HepG2 (cell line): ENCODE measurements around the gene SP9. TPM values are rescaled to one million over a fixed set of nuclear protein-coding genes. Genes with fewer than 3 reads are reported as not detected.

Source experiments
- ATAC-seq: fragments of 200-7000 bp; cut with Tn5 transposase; 3 replicates; pipeline ENCODE4 v1.9.1; 2020; ENCODE audit warnings: mild to moderate bottlenecking, moderate library complexity
- BruUV-seq: library from RNA; stranded (reverse); fragments of 400-500 nt; replicated peaks from 2 replicates; lab custom pipeline; 2021; lab: Mats Ljungman, UMichigan
- CTCF ChIA-PET: fragments of 300-600 bp; formaldehyde crosslinking; extraction: SDS; loops from one replicate; lab custom pipeline; 2021; ENCODE audit warnings: low total read pairs, inconsistent platforms, low intra/inter-chr PET ratio; lab: Yijun Ruan, JAX
- POLR2A ChIA-PET: fragments of 350-600 bp; sonication (Branson Sonifier 250); formaldehyde crosslinking; loops from one replicate; lab custom pipeline; 2020; ENCODE audit warnings: antibody characterized with exemption, inconsistent platforms; lab: Yijun Ruan, JAX
- DNase-seq: peaks from one replicate; pipeline ENCODE4 v3.0.0-alpha.2; 2015; ENCODE audit warnings: low spot score
- FAIRE-seq: peaks from 3 replicates; lab custom pipeline; 2011; peaks lifted over from hg19 to GRCh38; lab: Jason Lieb, UNC
- H2AFZ ChIP-seq: one replicate; pipeline ENCODE4 v1.6.1; 2011; ENCODE audit warnings: low read length, inconsistent platforms
- H3K27ac ChIP-seq: fragments of 300-600 bp; 3 replicates; pipeline ENCODE4 v1.8.0; 2011; ENCODE audit warnings: mixed run types, mild to moderate bottlenecking, mixed read lengths, low read length, inconsistent platforms; ENCODE audit not compliant: insufficient read depth; ENCODE audit errors: extremely low read length
- H3K27me3 ChIP-seq, 2 experiments: fragments of 200-600 bp in 1 of 2; 2 replicates in 1 of 2; 3 replicates in 1 of 2; pipeline versions ENCODE4 v1.6.0 to v1.8.0; 2011; ENCODE audit warnings: low read length in 2 of 2, mild to moderate bottlenecking in 2 of 2, moderate library complexity in 2 of 2, inconsistent platforms in 1 of 2; ENCODE audit not compliant: insufficient read depth in 2 of 2, control insufficient read depth in 1 of 2
- H3K36me3 ChIP-seq, 2 experiments: fragments of 200-600 bp in 1 of 2; replicated peaks in 1 of 2; 2 replicates in 1 of 2; 3 replicates in 1 of 2; pipeline versions ENCODE4 v1.5.1 to v1.8.0; 2011; ENCODE audit warnings: low read length in 2 of 2, inconsistent platforms in 1 of 2; ENCODE audit not compliant: insufficient read depth in 2 of 2, control insufficient read depth in 1 of 2
- H3K4me1 ChIP-seq: 2 replicates; pipeline ENCODE4 v1.5.1; 2012; ENCODE audit warnings: low read length, inconsistent platforms; ENCODE audit not compliant: insufficient read depth
- H3K4me2 ChIP-seq: 2 replicates; pipeline ENCODE4 v1.6.0; 2011; ENCODE audit warnings: low read depth, low read length, inconsistent platforms
- H3K4me3 ChIP-seq, 3 experiments: fragments of 200-600 bp in 1 of 3; sonication (generic), shearing (Covaris generic) in 1 of 3; replicated peaks in 1 of 3; 2 replicates each; pipeline ENCODE4 v1.5.1; 2011 to 2016; ENCODE audit warnings: low read length in 3 of 3, inconsistent platforms in 2 of 3, low read depth in 2 of 3, mild to moderate bottlenecking in 2 of 3, control low read depth in 1 of 3, mixed read lengths in 1 of 3; ENCODE audit not compliant: insufficient read depth in 1 of 3
- H3K79me2 ChIP-seq: one replicate; pipeline ENCODE4 v1.6.1; 2011; ENCODE audit warnings: low read length, inconsistent platforms; ENCODE audit not compliant: insufficient read depth
- H3K9ac ChIP-seq: 2 replicates; pipeline ENCODE4 v1.6.0; 2011; ENCODE audit warnings: mild to moderate bottlenecking, low read depth, low read length, inconsistent platforms; ENCODE audit not compliant: insufficient read depth
- H3K9me3 ChIP-seq: 2 replicates; pipeline ENCODE4 v1.5.1; 2012; ENCODE audit warnings: mild to moderate bottlenecking, low read length
- H4K20me1 ChIP-seq: 2 replicates; pipeline ENCODE4 v1.6.0; 2011; ENCODE audit warnings: inconsistent platforms, mild to moderate bottlenecking, low read length, moderate library complexity; ENCODE audit not compliant: insufficient read depth
- ATF1 ChIP-seq: IDR thresholded peaks from 2 replicates; pipeline ENCODE4 v1.6.1; 2016; ENCODE audit warnings: mild to moderate bottlenecking, control low read depth
- CBX2 ChIP-seq, 2 experiments: fragments of 200-600 bp in 1 of 2; sonication (generic); formaldehyde crosslinking in 1 of 2; IDR thresholded peaks; 2 replicates each; pipeline versions ENCODE4 v1.7.0 to v1.8.1; 2018 to 2022; ENCODE audit warnings: low read depth in 2 of 2, low read length in 1 of 2, mild to moderate bottlenecking in 1 of 2, missing genetic modification reagents in 1 of 2
- ERF ChIP-seq: IDR thresholded peaks from 2 replicates; pipeline ENCODE4 v1.6.1; 2018; ENCODE audit warnings: missing biosample characterization, missing genetic modification reagents
- GATAD1 ChIP-seq: IDR thresholded peaks from 2 replicates; pipeline ENCODE4 v1.6.1; 2016; ENCODE audit warnings: missing genetic modification reagents, missing compliant biosample characterization
- NFE2L2 ChIP-seq: fragments of 150-350 bp; IDR thresholded peaks from 2 replicates; pipeline ENCODE4 v1.6.1; 2014; ENCODE audit warnings: low read length
- RFX3 ChIP-seq: IDR thresholded peaks from 2 replicates; pipeline ENCODE4 v1.6.1; 2016; ENCODE audit warnings: missing biosample characterization, missing genetic modification reagents
- ZNF10 ChIP-seq: sonication (generic); formaldehyde crosslinking; IDR thresholded peaks from 2 replicates; pipeline ENCODE4 v1.4.0; 2020; ENCODE audit warnings: mild to moderate bottlenecking, low read depth, missing genetic modification reagents, borderline replicate concordance
- WGBS: methylation state at CpG from one replicate; pipeline ENCODE4 v1.1.6; 2017; ENCODE audit warnings: low lambda C conversion rate; 5-methylcytosine and 5-hydroxymethylcytosine counted together
- in situ Hi-C: cut with HindIII; loops from 2 replicates; pipeline ENCODE4 v1.10.0; 2017; ENCODE audit warnings: low pct_unique_long_range_greater_than_20kb; ENCODE audit not compliant: extremely low pct_ligation_motif_present
- intact Hi-C: fragments of 100-400 bp; cut with micrococcal nuclease; formaldehyde crosslinking; loops from one replicate; pipeline ENCODE4 v1.10.0; 2022; ENCODE audit not compliant: unreplicated experiment
- polyA plus RNA-seq, 8 experiments: library from polyadenylated mRNA; depleted of rRNA in 3 of 8; stranded (reverse) in 7 of 8; unstranded in 1 of 8; fragments of >200 nt; fragmentation: Illumina TruSeq in 4 of 8; extraction: Trizol in 4 of 8; gene quantifications; 2 replicates each; pipeline versions ENCODE4 v1.2.1 to v1.2.3, GENCODE V29; 2011 to 2016; ENCODE audit warnings: low read depth in 4 of 8, missing spikeins in 1 of 8, mixed read lengths in 1 of 8; ENCODE audit not compliant: insufficient read depth in 1 of 8
- total RNA-seq, 5 experiments: library from RNA; depleted of rRNA; stranded (reverse); fragments of >200 nt; fragmentation: Illumina TruSeq; extraction: Trizol; gene quantifications; 2 replicates each; pipeline ENCODE4 v1.2.3, GENCODE V29; 2016; ENCODE audit warnings: low read depth in 1 of 5
- TF ChIP-seq, protein P1 (sequence below): sonication (generic); formaldehyde crosslinking; conservative IDR thresholded peaks from 2 replicates; pipeline ENCODE4 v1.4.0; 2020; ENCODE audit warnings: missing genetic modification reagents

The SP9 gene
- total and polyA plus RNA-seq, 2 of the 13 experiments (the other 11 are each of a cell fraction or from before 2014, with no cell fraction given), result not detected

- TF ChIP-seq ERF (CRISPR knock-in tag) (no peak), GATAD1 (CRISPR knock-in tag) (no peak), ZNF10 (CRISPR knock-in tag) (no peak), ATF1 (CRISPR knock-in tag) (no peak), RFX3 (CRISPR knock-in tag) (no peak), NFE2L2 (no peak)
Measured at GRCh38 chr2:174330945-174331594, 3.7 kb upstream of the SP9 start (continued).

- no peak for DNase-seq
- no peak overlapping the region for H3K9ac ChIP-seq
- 23% methylated on average over 11 of the region's 11 CpGs for WGBS
- H3K4me3 ChIP-seq, result no peak overlapping the region
- in situ Hi-C loops (loop anchor here (5.0 kb wide), 1 partner anchor 84 kb away; the partner anchor contains the start of gene OLA1), intact Hi-C loops (loop anchor here (5.0 kb wide), 1 partner anchor 84 kb away; the partner anchor contains the start of gene OLA1)
- BruUV-seq, result no TSS peak
- H3K79me2 ChIP-seq, result no peaks in the 10 kb centered on the region
- peaks cover 21 to 94% of the 10 kb centered on the region in 2 experiments for H3K27me3 ChIP-seq
- no peak overlapping the region for H3K4me2 ChIP-seq
- peak; percentile 82 for TF ChIP-seq CBX2 (IDR thresholded peaks at IDR 0.05; ENCODE audit: low read depth, low read length)
- no peak for TF ChIP-seq CBX2 (CRISPR knock-in tag; IDR thresholded peaks at IDR 0.05; ENCODE audit: low read depth)
- TF ChIP-seq, protein P1, sequence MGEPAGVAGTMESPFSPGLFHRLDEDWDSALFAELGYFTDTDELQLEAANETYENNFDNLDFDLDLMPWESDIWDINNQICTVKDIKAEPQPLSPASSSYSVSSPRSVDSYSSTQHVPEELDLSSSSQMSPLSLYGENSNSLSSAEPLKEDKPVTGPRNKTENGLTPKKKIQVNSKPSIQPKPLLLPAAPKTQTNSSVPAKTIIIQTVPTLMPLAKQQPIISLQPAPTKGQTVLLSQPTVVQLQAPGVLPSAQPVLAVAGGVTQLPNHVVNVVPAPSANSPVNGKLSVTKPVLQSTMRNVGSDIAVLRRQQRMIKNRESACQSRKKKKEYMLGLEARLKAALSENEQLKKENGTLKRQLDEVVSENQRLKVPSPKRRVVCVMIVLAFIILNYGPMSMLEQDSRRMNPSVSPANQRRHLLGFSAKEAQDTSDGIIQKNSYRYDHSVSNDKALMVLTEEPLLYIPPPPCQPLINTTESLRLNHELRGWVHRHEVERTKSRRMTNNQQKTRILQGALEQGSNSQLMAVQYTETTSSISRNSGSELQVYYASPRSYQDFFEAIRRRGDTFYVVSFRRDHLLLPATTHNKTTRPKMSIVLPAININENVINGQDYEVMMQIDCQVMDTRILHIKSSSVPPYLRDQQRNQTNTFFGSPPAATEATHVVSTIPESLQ (CRISPR knock-in tag), result no peak
- H3K4me1 ChIP-seq, result peaks cover 66% of the 10 kb centered on the region
- no peak overlapping the region for H2AFZ ChIP-seq
- ChIA-PET CTCF (no interaction called here), POLR2A (interaction anchor here (1.5 kb wide), 1 partner anchor 83 kb away, joined by 4 read pairs; the partner anchor contains the start of gene OLA1)
- no peaks in the 10 kb centered on the region for H3K36me3 ChIP-seq
- no peaks in the 10 kb centered on the region; the same call in 1 of the 2 replicates for H4K20me1 ChIP-seq
- H3K27ac ChIP-seq, result no peak overlapping the region
- no peaks in the 10 kb centered on the region for H3K9me3 ChIP-seq
- no peak for ATAC-seq
- peak; percentile 8 for FAIRE-seq
Measured at GRCh38 chr2:174331595-174332216, 3.0 kb upstream of the SP9 start.
